HEK293 (cell line): Measurements from ENCODE around the gene CXCL1.

Experiments
- CTCF ChIA-PET: fragments of 350-600 bp; formaldehyde crosslinking; extraction: SDS; loops from one replicate; lab custom pipeline; 2021; ENCODE audit warnings: antibody characterized with exemption; lab: Yijun Ruan, JAX
- POLR2A ChIA-PET: fragments of 300-600 bp; formaldehyde crosslinking; extraction: SDS; loops from one replicate; lab custom pipeline; 2020; ENCODE audit warnings: antibody characterized with exemption, inconsistent platforms; lab: Yijun Ruan, JAX
- H3K27ac ChIP-seq: fragments of 200-500 bp; sonication (Bioruptor generic); 2 replicates; pipeline ENCODE4 v1.5.1; 2014; ENCODE audit warnings: low read depth, low read length, control low read depth, inconsistent platforms; ENCODE audit errors: extremely low read depth
- H3K36me3 ChIP-seq, 2 experiments: fragments of 200-500 bp in 1 of 2; sonication (Bioruptor generic) in 1 of 2; 1 replicate in 1 of 2; 2 replicates in 1 of 2; pipeline ENCODE4 v1.5.1; 2014 to 2017; ENCODE audit warnings: inconsistent platforms in 2 of 2, low read length in 2 of 2; ENCODE audit not compliant: control insufficient read depth in 2 of 2, insufficient read depth in 1 of 2
- H3K4me1 ChIP-seq: fragments of 200-500 bp; sonication (Bioruptor generic); 2 replicates; pipeline ENCODE4 v1.5.1; 2014; ENCODE audit warnings: mild to moderate bottlenecking, low read length, inconsistent platforms; ENCODE audit not compliant: control insufficient read depth, insufficient read depth
- H3K4me3 ChIP-seq: 2 replicates; pipeline ENCODE4 v1.5.1; 2011; ENCODE audit warnings: low read depth, mild to moderate bottlenecking, control low read depth, low read length, moderate library complexity
- H3K9me3 ChIP-seq: fragments of 200-500 bp; sonication (Bioruptor generic); 2 replicates; pipeline ENCODE4 v1.5.1; 2014; ENCODE audit warnings: low read depth, low read length, inconsistent platforms; ENCODE audit not compliant: control insufficient read depth, insufficient read depth
- EGR2 ChIP-seq: fragments of 450-650 bp; formaldehyde crosslinking; IDR thresholded peaks from 2 replicates; pipeline ENCODE4 v1.5.1; 2016; ENCODE audit warnings: low read depth, missing biosample characterization, missing genetic modification characterization
- FEZF1 ChIP-seq: fragments of 450-650 bp; formaldehyde crosslinking; IDR thresholded peaks from 2 replicates; pipeline ENCODE4 v1.5.1; 2016; ENCODE audit warnings: missing biosample characterization, missing genetic modification characterization
- GFI1B ChIP-seq: fragments of 450-650 bp; formaldehyde crosslinking; IDR thresholded peaks from 2 replicates; pipeline ENCODE4 v1.5.1; 2016; ENCODE audit warnings: missing biosample characterization, missing genetic modification characterization
- PRDM10 ChIP-seq: fragments of 450-650 bp; formaldehyde crosslinking; IDR thresholded peaks from 2 replicates; pipeline ENCODE4 v1.5.1; 2016; ENCODE audit warnings: missing biosample characterization, missing genetic modification characterization
- REPIN1 ChIP-seq: fragments of 450-650 bp; formaldehyde crosslinking; IDR thresholded peaks from 2 replicates; pipeline ENCODE4 v1.5.1; 2017; ENCODE audit warnings: missing biosample characterization, missing genetic modification characterization, low read depth
- SP2 ChIP-seq: fragments of 450-650 bp; formaldehyde crosslinking; IDR thresholded peaks from 2 replicates; pipeline ENCODE4 v1.5.1; 2016; ENCODE audit warnings: missing biosample characterization, missing genetic modification characterization
- ZBTB21 ChIP-seq: fragments of 450-650 bp; formaldehyde crosslinking; IDR thresholded peaks from 2 replicates; pipeline ENCODE4 v1.5.1; 2017; ENCODE audit warnings: missing biosample characterization, missing genetic modification characterization
- ZBTB6 ChIP-seq: fragments of 450-650 bp; formaldehyde crosslinking; IDR thresholded peaks from 2 replicates; pipeline ENCODE4 v1.5.1; 2017; ENCODE audit warnings: missing biosample characterization, missing genetic modification characterization
- ZFHX2 ChIP-seq: fragments of 450-650 bp; formaldehyde crosslinking; conservative IDR thresholded peaks from 2 replicates; pipeline ENCODE4 v1.5.1; 2016; ENCODE audit warnings: missing biosample characterization, missing genetic modification characterization
- ZIC2 ChIP-seq: fragments of 450-650 bp; formaldehyde crosslinking; IDR thresholded peaks from 2 replicates; pipeline ENCODE4 v1.5.1; 2016; ENCODE audit warnings: missing biosample characterization, missing genetic modification characterization
- ZNF157 ChIP-seq: fragments of 450-650 bp; formaldehyde crosslinking; IDR thresholded peaks from 2 replicates; pipeline ENCODE4 v1.5.1; 2016; ENCODE audit warnings: missing biosample characterization, missing genetic modification characterization
- ZNF202 ChIP-seq: fragments of 450-650 bp; formaldehyde crosslinking; IDR thresholded peaks from 2 replicates; pipeline ENCODE4 v1.5.1; 2016; ENCODE audit warnings: missing biosample characterization, missing genetic modification characterization, borderline replicate concordance
- ZNF398 ChIP-seq: fragments of 450-650 bp; formaldehyde crosslinking; IDR thresholded peaks from 2 replicates; pipeline ENCODE4 v1.5.1; 2017; ENCODE audit warnings: missing biosample characterization, missing genetic modification characterization
- ZNF530 ChIP-seq: fragments of 450-650 bp; formaldehyde crosslinking; IDR thresholded peaks from 2 replicates; pipeline ENCODE4 v1.5.1; 2016; ENCODE audit warnings: low read depth, missing biosample characterization, missing genetic modification characterization
- ZNF544 ChIP-seq: fragments of 450-650 bp; formaldehyde crosslinking; IDR thresholded peaks from 2 replicates; pipeline ENCODE4 v1.5.0; 2017; ENCODE audit warnings: missing biosample characterization, missing genetic modification characterization
- ZNF707 ChIP-seq: fragments of 450-650 bp; formaldehyde crosslinking; IDR thresholded peaks from 2 replicates; pipeline ENCODE4 v1.5.1; 2016; ENCODE audit warnings: missing biosample characterization, missing genetic modification characterization
- ZNF777 ChIP-seq: fragments of 450-650 bp; formaldehyde crosslinking; IDR thresholded peaks from 2 replicates; pipeline ENCODE4 v1.5.1; 2017; ENCODE audit warnings: missing biosample characterization, missing genetic modification characterization, borderline replicate concordance
- ZNF843 ChIP-seq: fragments of 450-650 bp; formaldehyde crosslinking; IDR thresholded peaks from 2 replicates; pipeline ENCODE4 v1.5.1; 2016; ENCODE audit warnings: missing biosample characterization, missing genetic modification characterization
- TF ChIP-seq, protein P1 (sequence below): fragments of 450-650 bp; formaldehyde crosslinking; IDR thresholded peaks from 2 replicates; pipeline ENCODE4 v1.5.1; 2017; ENCODE audit warnings: missing biosample characterization, mild to moderate bottlenecking, missing genetic modification characterization, moderate library complexity

The CXCL1 gene

GRCh38 chr4:73917081-73917501 is 47.9 kb downstream of the CXCL1 start:
- Histone ChIP-seq H3K27ac (no peak overlapping the region), H3K4me3 (no peak overlapping the region)
- POLR2A ChIA-PET: no interaction called here

GRCh38 chr4:73918058-73918457 is 48.9 kb downstream of the CXCL1 start:
- no peaks in the 10 kb centered on the region; the same call in 1 of the 2 replicates for H3K4me1 ChIP-seq
- H3K9me3 ChIP-seq: no peaks in the 10 kb centered on the region
- peak; percentile 81 for TF ChIP-seq ZFHX2
- TF ChIP-seq EGR2 (tag by site-specific recombination): peak; percentile 48; the same call in 1 of the 2 replicates
- no peak for TF ChIP-seq ZNF157 (tag by site-specific recombination)
- no peak overlapping the region for H3K4me3 ChIP-seq
- H3K27ac ChIP-seq: no peak overlapping the region
- no peaks in the 10 kb centered on the region for H3K36me3 ChIP-seq
- ChIA-PET CTCF (interaction anchor here (1.4 kb wide), 1 partner anchor 217 kb away, joined by 4 read pairs; no protein-coding TSS in a partner anchor), POLR2A (no interaction called here)

More at GRCh38 chr4:73917081-73917501, 47.9 kb downstream of the CXCL1 start:
- TF ChIP-seq, protein P1, sequence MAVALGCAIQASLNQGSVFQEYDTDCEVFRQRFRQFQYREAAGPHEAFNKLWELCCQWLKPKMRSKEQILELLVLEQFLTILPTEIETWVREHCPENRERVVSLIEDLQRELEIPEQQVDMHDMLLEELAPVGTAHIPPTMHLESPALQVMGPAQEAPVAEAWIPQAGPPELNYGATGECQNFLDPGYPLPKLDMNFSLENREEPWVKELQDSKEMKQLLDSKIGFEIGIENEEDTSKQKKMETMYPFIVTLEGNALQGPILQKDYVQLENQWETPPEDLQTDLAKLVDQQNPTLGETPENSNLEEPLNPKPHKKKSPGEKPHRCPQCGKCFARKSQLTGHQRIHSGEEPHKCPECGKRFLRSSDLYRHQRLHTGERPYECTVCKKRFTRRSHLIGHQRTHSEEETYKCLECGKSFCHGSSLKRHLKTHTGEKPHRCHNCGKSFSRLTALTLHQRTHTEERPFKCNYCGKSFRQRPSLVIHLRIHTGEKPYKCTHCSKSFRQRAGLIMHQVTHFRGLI (tag by site-specific recombination): peak; percentile 65; the same call in 1 of the 2 replicates
- TF ChIP-seq GFI1B (tag by site-specific recombination): no peak
- Histone ChIP-seq H3K9me3 (no peaks in the 10 kb centered on the region), H3K36me3 (no peaks in the 10 kb centered on the region), H3K4me1 (no peaks in the 10 kb centered on the region; the same call in 1 of the 2 replicates)
- CTCF ChIA-PET: interaction anchor here (1.4 kb wide), 1 partner anchor 218 kb away, joined by 4 read pairs; no protein-coding TSS in a partner anchor

GRCh38 chr4:73919691-73920090 is 50.5 kb downstream of the CXCL1 start:
- H3K27ac ChIP-seq: no peak overlapping the region
- POLR2A ChIA-PET: no interaction called here
- H3K4me3 ChIP-seq: no peak overlapping the region
- H3K9me3 ChIP-seq: no peaks in the 10 kb centered on the region
- H3K4me1 ChIP-seq: no peaks in the 10 kb centered on the region; the same call in 1 of the 2 replicates
- no peaks in the 10 kb centered on the region for H3K36me3 ChIP-seq
- TF ChIP-seq ZNF202 (tag by site-specific recombination) (no peak), ZIC2 (tag by site-specific recombination) (no peak), SP2 (no peak), ZNF530 (tag by site-specific recombination) (no peak), FEZF1 (tag by site-specific recombination) (no peak), ZBTB21 (tag by site-specific recombination) (no peak), ZNF398 (no peak), PRDM10 (tag by site-specific recombination) (no peak), REPIN1 (tag by site-specific recombination) (no peak), ZNF707 (tag by site-specific recombination) (no peak), ZNF777 (tag by site-specific recombination) (no peak), ZBTB6 (tag by site-specific recombination) (no peak), ZNF544 (tag by site-specific recombination) (no peak), ZNF843 (tag by site-specific recombination) (no peak)
- CTCF ChIA-PET: interaction anchor here (0.5 to 1.7 kb wide), 3 partner anchors 55 to 627 kb away, joined by 3 to 4 read pairs (median 3); no protein-coding TSS in a partner anchor
